H1 (cell line): ENCODE measurements around the gene SETDB2. TPM values are rescaled to one million over a fixed set of nuclear protein-coding genes. Genes with fewer than 3 reads are reported as not detected.

Experiments used
- ATF3 ChIP-seq: IDR thresholded peaks from 2 replicates; pipeline ENCODE4 v1.6.1; 2011; ENCODE audit warnings: low read depth, mild to moderate bottlenecking, low read length; ENCODE audit not compliant: insufficient read depth
- RFX5 ChIP-seq: IDR thresholded peaks from 2 replicates; pipeline ENCODE4 v1.6.1; 2011; ENCODE audit warnings: low read depth, low read length, improper control_type of control experiment, borderline replicate concordance
- polyA plus RNA-seq, 7 experiments: library from polyadenylated mRNA; depleted of rRNA in 3 of 7; stranded (reverse) in 5 of 7; unstranded in 2 of 7; fragments of >200 nt in 5 of 7; fragments of 200-250 nt in 2 of 7; gene quantifications; 1 replicate in 5 of 7; 2 replicates in 1 of 7; 4 replicates in 1 of 7; pipeline versions ENCODE4 v1.2.1 to v1.2.3, GENCODE V29; 2011 to 2013; ENCODE audit warnings: missing spikeins in 2 of 7, mixed read lengths in 2 of 7
- total RNA-seq: library from RNA; stranded (reverse); fragmentation: NEBNext Ultra II Directional; extraction: Animal tissue kit (Norgen Biotek cat#: 25700); gene quantifications from 2 replicates; pipeline ENCODE4 v1.2.1, GENCODE V29; 2021

SETDB2 gene
- total and polyA plus RNA-seq, 2 of the 8 experiments (the other 6 are each of a cell fraction or from before 2014, with no cell fraction given), result 1.2 to 6.1 TPM

DNA sequence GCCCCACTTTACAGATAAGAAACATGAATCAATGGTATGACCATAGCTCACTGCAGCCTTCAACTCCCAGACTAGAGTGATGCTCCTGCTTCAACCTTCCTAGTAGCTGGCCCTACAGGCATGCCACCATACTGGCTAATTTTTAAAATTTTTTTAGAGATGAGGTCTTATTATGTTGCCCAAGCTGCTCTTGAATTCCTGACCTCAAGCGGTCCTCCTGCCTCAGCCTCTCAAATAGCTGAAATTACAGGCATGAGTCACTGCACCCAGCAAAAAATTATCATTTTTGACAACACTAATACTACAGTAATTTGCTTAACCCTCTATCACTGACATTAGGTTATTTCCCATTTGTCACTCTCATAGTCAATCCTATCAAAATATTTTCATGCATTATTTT, 15.0 kb upstream of the SETDB2 start (continued):
- TF ChIP-seq ATF3, result no peak
- TF ChIP-seq RFX5, result no peak
- TF ChIP-seq, all 59 proteins: peak for 0
